GM18861 (cell line): ENCODE measurements around the gene ZNF277.

Source experiments
- ATAC-seq: cut with Tn5 transposase; IDR thresholded peaks from one replicate; pipeline ENCODE4 v1.9.1; 2021; ENCODE audit not compliant: unreplicated experiment

The ZNF277 gene

GRCh38 chr7:112338786-112339185 is 132.3 kb downstream of the ZNF277 start:
- no peak for ATAC-seq

- no peak for ATAC-seq
These were observed 135.0 kb downstream of the ZNF277 start for GRCh38 chr7:112341464-112341863.

GRCh38 chr7:112346381-112347060 is 140.0 kb downstream of the ZNF277 start:
- no peak for ATAC-seq

- no peak for ATAC-seq
These were observed 140.6 kb downstream of the ZNF277 start for GRCh38 chr7:112347088-112347487.

- no peak for ATAC-seq
These were observed 144.1 kb downstream of the ZNF277 start for GRCh38 chr7:112350585-112350984.

- ATAC-seq = no peak
These were observed 150.1 kb downstream of the ZNF277 start for GRCh38 chr7:112356596-112356995.

GRCh38 chr7:112357136-112357535 is 150.6 kb downstream of the ZNF277 start:
- no peak for ATAC-seq

- no peak for ATAC-seq
These were observed 152.0 kb downstream of the ZNF277 start for GRCh38 chr7:112358513-112358912.

GRCh38 chr7:112359086-112359485 is 152.6 kb downstream of the ZNF277 start:
- no peak for ATAC-seq

- no peak for ATAC-seq
These were observed 154.2 kb downstream of the ZNF277 start for GRCh38 chr7:112360681-112361080.

GRCh38 chr7:112361154-112361553 is 154.7 kb downstream of the ZNF277 start:
- no peak for ATAC-seq

GRCh38 chr7:112362053-112362650 is 155.7 kb downstream of the ZNF277 start:
- no peak for ATAC-seq

GRCh38 chr7:112362731-112363131 is 156.2 kb downstream of the ZNF277 start:
- ATAC-seq = no peak

GRCh38 chr7:112364388-112364787 is 157.9 kb downstream of the ZNF277 start:
- no peak for ATAC-seq

GRCh38 chr7:112365551-112365950 is 159.1 kb downstream of the ZNF277 start:
- ATAC-seq = no peak

- no peak for ATAC-seq
These were observed 160.4 kb downstream of the ZNF277 start for GRCh38 chr7:112366886-112367285.

- no peak for ATAC-seq
These were observed 163.9 kb downstream of the ZNF277 start for GRCh38 chr7:112370436-112370835.

GRCh38 chr7:112371701-112372100 is 165.2 kb downstream of the ZNF277 start:
- no peak for ATAC-seq

- ATAC-seq = no peak
These were observed 165.6 kb downstream of the ZNF277 start for GRCh38 chr7:112372101-112372500.

- ATAC-seq = no peak
These were observed 171.1 kb downstream of the ZNF277 start for GRCh38 chr7:112377593-112377992.

- ATAC-seq = no peak
These were observed 175.0 kb downstream of the ZNF277 start for GRCh38 chr7:112381311-112382091.
